ENCODE measurements around the gene CYP4F11. TPM values are rescaled to one million over a fixed set of nuclear protein-coding genes. Genes with fewer than 3 reads are reported as not detected.

The CYP4F11 gene
- total and polyA plus RNA-seq, 2 of the 4 experiments (the other 2 are of a cell fraction) = not detected

GRCh38 chr19:15869873-15870272, 64.5 kb downstream of the CYP4F11 start:
- POLR2A ChIA-PET (ENCODE audit: unreplicated experiment) = no interaction called here
- H3K9ac ChIP-seq (ENCODE audit: low read depth, low read length) = no peak overlapping the region
- no peak overlapping the region for H3K14ac ChIP-seq (replicated peaks; ENCODE audit: low read depth, low read length)
- ATAC-seq (ENCODE audit: low read depth) (no peak), DNase-seq (no peak)
- H3K36me3 ChIP-seq (ENCODE audit: control insufficient read depth, insufficient read depth, low read length) = no peaks in the 10 kb centered on the region
- no peaks in the 10 kb centered on the region for H3K27me3 ChIP-seq (ENCODE audit: control insufficient read depth, insufficient read depth, low read length)
- H2AK5ac ChIP-seq (ENCODE audit: low read depth, low read length) = no peak overlapping the region
- in situ Hi-C loops (cut with MboI; ENCODE audit: low sequenced_read_pairs) = no loop called here
- peaks cover 2% of the 10 kb centered on the region; the same call in 1 of the 2 replicates for H3K9me3 ChIP-seq (ENCODE audit: control insufficient read depth, insufficient read depth, low read length)
- H3K18ac ChIP-seq (ENCODE audit: low read depth, low read length) = no peak overlapping the region
- intact Hi-C loops (cut with micrococcal nuclease) = no loop called here
- CTCF ChIA-PET = no interaction called here
- H3K4me3 ChIP-seq (ENCODE audit: insufficient read depth, low read depth, low read length) = no peak overlapping the region
- no peak overlapping the region for H2BK20ac ChIP-seq (ENCODE audit: low read depth, low read length)
- dilution Hi-C loops (cut with HindIII; ENCODE audit: low sequenced_read_pairs, unreplicated experiment) = no loop called here
- no peak overlapping the region for H3K4me2 ChIP-seq (ENCODE audit: low read depth, low read length)
- TF ChIP-seq USF2 (IDR thresholded peaks at IDR 0.05; ENCODE audit: low read depth, low read length) = no peak
- no peak for TF ChIP-seq MAZ (IDR thresholded peaks at IDR 0.05; ENCODE audit: borderline replicate concordance, low read depth, low read length)
- no peak for TF ChIP-seq RAD21 (IDR thresholded peaks at IDR 0.05; ENCODE audit: low read length)
- TF ChIP-seq NFE2L2 (IDR thresholded peaks at IDR 0.05; ENCODE audit: low read depth, low read length) = no peak
- TF ChIP-seq FOS (IDR thresholded peaks at IDR 0.05; ENCODE audit: low read depth, low read length) = no peak
- no peak for TF ChIP-seq BHLHE40 (IDR thresholded peaks at IDR 0.05; ENCODE audit: low read depth, low read length)
- no peak for TF ChIP-seq RCOR1 (IDR thresholded peaks at IDR 0.05; ENCODE audit: insufficient replicate concordance, low read length)
- BruUV-seq (replicated peaks) = no TSS peak
- WGBS, 2 experiments (ENCODE audit: extremely low coverage in 2 of 2, insufficient read length in 1 of 2) = 44% methylated on average over 4 of the region's 9 CpGs; no CpG with 5 or more reads in 1 of the 2 experiments
- no peak overlapping the region for H2BK120ac ChIP-seq (ENCODE audit: low read depth, low read length)
- no peak overlapping the region for H4K5ac ChIP-seq (ENCODE audit: low read depth, low read length)
- H3K27ac ChIP-seq (ENCODE audit: insufficient read depth, low read length) = no peak overlapping the region
- no peaks in the 10 kb centered on the region for H4K20me1 ChIP-seq (ENCODE audit: insufficient read depth, low read length)
- H2BK15ac ChIP-seq (ENCODE audit: low read depth, low read length) = no peak overlapping the region
- H3K9me1 ChIP-seq (ENCODE audit: insufficient read depth, low read length) = no peaks in the 10 kb centered on the region
- no peak overlapping the region for H2BK5ac ChIP-seq (ENCODE audit: low read depth, low read length, poor library complexity, severe bottlenecking)
- no peak overlapping the region for H4K8ac ChIP-seq (ENCODE audit: low read depth in 2 of 2, low read length in 2 of 2)
- H3K79me1 ChIP-seq (ENCODE audit: low read depth in 1 of 2, low read length in 2 of 2) = no peaks in the 10 kb centered on the region
- H3K4ac ChIP-seq (ENCODE audit: low read depth, low read length) = no peak overlapping the region
- no peak overlapping the region for H2AK9ac ChIP-seq (replicated peaks; ENCODE audit: low read depth, low read length, poor library complexity)
- no peak overlapping the region for H3K23ac ChIP-seq (ENCODE audit: low read depth, low read length)
- H3K56ac ChIP-seq (ENCODE audit: extremely low read depth, insufficient read depth, low read length) = no peak overlapping the region
- no peak overlapping the region for H4K91ac ChIP-seq (ENCODE audit: insufficient read depth, low read depth, low read length)
- no peak overlapping the region for H2AFZ ChIP-seq (replicated peaks; ENCODE audit: low read length, poor library complexity)
- H3K4me1 ChIP-seq (ENCODE audit: control insufficient read depth, insufficient read depth, low read length) = no peaks in the 10 kb centered on the region

All from IMR-90 (cell line).